ENCODE results near the gene CDC42EP4.

CDC42EP4 gene

DNA sequence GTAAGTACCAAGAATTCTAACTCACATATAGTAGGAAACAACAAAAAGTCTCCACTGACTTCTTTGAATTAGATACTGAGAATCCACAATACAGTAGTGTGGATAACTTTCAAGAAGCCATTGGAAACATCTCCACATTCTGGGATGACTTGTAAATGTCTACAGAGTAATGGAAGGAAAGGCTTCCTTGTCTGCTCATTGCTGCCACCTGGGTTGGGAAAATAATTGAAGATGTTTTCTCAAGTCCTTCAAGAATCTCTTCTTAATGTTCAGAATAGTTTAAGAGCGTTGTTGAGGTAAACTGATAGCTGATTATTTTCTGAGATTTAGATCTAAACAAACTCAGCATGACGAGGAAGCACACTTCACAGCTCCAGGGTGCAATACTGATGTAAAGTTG is 64.1 kb downstream of the CDC42EP4 start:
- DNase-seq = no peak

DNA sequence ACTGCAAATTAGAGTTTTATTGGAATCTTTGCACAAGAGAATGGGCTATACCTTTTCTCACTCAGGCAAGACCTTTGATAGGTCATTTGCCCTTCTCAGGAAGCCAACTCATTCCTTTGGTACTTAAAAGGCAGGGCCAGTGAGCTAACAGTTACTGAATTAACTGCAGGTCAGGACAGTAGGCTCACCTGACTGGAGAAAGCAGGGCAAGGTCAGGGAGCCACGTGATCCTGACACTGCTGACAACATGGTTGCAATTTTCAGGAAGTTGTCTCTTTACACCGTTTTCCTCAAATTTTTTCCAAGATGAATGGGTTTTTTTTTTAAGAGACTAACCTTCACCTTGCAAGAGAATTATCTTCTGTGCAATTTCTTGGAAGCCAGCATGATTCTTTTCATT is 71.2 kb downstream of the CDC42EP4 start:
- no peak for DNase-seq

DNA sequence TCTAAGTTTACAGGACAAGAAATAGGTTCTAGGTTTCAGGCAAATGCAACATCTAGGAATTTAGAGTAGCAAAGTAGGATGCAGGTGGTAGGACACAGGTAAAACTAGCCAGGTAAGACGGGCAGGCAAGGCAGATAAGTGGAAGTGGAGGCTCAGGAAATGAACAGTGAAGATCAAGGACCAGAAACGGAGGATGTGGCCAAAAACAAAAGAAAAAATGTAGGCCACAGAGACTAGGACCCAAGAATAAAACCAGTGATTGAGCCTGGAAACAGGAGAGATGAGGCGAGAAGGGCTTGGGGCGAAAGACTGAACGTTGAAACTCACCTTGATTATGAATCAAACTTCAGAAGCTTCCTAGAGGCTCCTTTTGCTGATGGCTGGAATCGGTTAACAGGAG is 74.1 kb downstream of the CDC42EP4 start:
- no peak for DNase-seq

DNA sequence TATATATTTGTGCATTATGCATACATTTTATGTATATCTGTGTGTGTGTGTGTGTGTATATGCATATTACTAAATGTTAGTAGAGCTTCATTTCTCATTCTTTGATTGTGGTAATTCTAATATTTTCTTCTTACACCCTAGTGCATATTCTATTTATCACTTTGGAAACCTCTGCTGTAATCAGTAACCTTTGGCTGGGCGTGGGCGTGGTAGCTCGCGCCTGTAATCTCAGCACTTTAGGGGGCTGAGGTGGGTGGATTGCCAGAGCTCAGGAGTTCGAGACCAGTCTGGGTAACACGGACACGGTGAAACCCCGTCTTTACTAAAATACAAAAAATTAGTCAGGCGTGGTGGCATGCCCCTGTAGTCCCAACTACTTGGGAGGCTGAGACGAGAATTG is 77.1 kb downstream of the CDC42EP4 start:
- no peak for DNase-seq

Measured in activated CD4-positive, alpha-beta T cell treated with anti-CD3 and anti-CD28 coated beads, Interleukin-2, amount 50 U/mL, for 1 hour (primary cell).